VCaP (cell line): Measurements from ENCODE around the gene OSBPL6.

ENCODE experiments used
- H3K27ac ChIP-seq: fragments of 450-650 bp; 2 replicates; pipeline ENCODE4 v1.5.1; 2017
- CTCF ChIP-seq: fragments of 450-650 bp; conservative IDR thresholded peaks from 2 replicates; pipeline ENCODE4 v1.5.1; 2017; ENCODE audit warnings: mild to moderate bottlenecking, moderate library complexity

Gene OSBPL6

DNA sequence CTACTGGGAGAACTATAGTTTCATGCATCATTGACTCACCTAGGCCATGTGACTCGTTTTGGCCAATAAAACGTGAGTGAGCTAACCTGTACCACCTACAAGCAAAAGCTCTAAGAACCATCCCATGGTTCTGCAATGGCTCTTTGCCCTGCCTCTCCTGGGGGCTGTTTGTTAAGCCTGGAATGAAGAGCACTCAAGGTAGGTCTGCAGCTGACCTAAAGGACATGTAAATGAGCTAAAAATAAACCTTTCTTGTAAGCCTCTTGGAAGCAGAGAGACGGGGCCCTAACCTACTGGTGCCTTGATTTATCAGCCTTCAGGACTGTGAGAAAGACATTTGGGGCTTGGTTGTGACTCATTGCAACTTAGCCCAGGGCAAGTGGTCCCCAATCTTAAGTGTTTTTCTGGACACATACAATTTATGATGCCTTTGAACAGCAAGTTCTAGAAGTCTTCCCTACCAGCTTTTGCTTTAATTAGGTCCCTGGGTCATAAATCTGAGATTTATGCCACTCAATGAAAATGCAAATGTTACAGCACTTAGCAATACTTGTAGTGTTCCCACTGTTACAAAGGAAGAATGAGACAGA is 107.4 kb downstream of the OSBPL6 start:
- no peak overlapping the region for H3K27ac ChIP-seq
- no peak for TF ChIP-seq CTCF

DNA sequence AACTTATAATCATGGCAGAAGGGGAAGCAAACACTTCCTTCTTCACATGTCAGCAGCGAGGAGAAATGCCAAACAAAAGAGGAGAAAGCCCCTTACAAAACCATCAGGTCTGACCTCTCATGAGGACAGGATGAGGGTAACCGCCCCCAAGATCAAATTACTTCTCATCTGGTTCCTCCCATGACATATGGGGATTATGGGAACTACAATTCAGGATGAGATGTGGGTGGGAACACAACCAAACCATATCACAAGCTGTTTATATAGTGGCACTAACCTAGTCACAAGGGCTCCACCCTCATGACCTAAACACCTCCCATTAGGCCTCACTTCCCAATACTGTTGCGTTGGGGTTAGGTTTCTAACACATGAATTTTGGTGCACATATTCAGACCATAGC is 110.0 kb downstream of the OSBPL6 start:
- no peak for TF ChIP-seq CTCF
- no peak overlapping the region for H3K27ac ChIP-seq

- peak; percentile 78 for TF ChIP-seq CTCF
- no peak overlapping the region for H3K27ac ChIP-seq
Observed at GRCh38 chr2:178306352-178307073, 112.2 kb downstream of the OSBPL6 start.

GRCh38 chr2:178307650-178308049 is 113.3 kb downstream of the OSBPL6 start:
- no peak for TF ChIP-seq CTCF
- H3K27ac ChIP-seq, result no peak overlapping the region

- no peak overlapping the region for H3K27ac ChIP-seq
- no peak for TF ChIP-seq CTCF
Observed at GRCh38 chr2:178309541-178309940, 115.2 kb downstream of the OSBPL6 start.

DNA sequence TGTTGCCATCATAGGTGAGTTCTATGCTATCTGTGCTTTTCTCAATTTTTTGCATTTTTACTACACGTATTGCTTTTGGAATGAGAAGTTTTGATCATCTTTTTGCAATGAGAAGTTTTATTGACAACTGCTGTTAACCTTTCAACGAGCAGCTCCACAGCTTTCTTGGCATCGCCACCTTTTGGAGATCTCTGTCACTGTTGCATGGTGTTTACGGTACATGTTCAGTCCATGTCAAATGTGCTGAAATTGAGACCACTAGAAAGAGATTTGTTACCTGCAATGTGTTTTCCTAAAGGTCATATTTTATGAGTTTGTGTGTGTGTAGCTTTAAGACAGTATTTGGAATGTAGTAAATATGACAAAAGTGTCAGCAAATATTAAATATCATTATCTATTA is 120.8 kb downstream of the OSBPL6 start:
- TF ChIP-seq CTCF, result no peak
- no peak overlapping the region for H3K27ac ChIP-seq

DNA sequence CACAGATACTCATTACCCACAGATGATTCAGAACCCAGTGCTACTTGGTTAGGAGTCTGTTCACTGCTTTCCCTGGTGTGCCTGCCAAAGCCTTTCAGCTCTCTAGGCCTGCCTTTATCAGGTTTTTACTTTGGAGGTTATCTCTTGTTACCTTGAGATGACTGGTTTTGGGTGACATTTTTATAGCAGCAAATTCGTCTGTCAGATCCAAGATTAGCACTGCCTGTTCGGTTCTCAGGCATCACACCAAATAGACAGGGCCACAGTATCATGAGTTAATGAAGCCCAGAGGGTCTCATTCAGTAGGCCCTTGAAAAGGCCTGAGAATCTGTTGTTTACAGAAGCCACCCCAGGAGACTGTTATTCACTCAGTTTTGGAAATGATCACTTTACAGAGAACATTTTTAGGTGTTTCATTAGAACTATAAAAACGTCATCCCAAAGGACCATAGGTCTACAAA is 121.2 kb downstream of the OSBPL6 start:
- TF ChIP-seq CTCF, result no peak
- H3K27ac ChIP-seq, result no peak overlapping the region
